Subcutaneous abdominal adipose tissue (tissue), 5 donors: ENCODE measurements around the gene MYT1.

ENCODE experiments used
- H3K27ac ChIP-seq: one replicate; pipeline ENCODE4 v1.7.0; 2013; ENCODE audit warnings: low read depth, mild to moderate bottlenecking, inconsistent platforms, low read length, moderate library complexity
- H3K27me3 ChIP-seq, 5 donors: one replicate each; pipeline ENCODE4 v1.7.0; 2013; ENCODE audit warnings: low read length in 5 of 5, inconsistent platforms in 1 of 5; ENCODE audit not compliant: control insufficient read depth in 5 of 5, insufficient read depth in 4 of 5
- H3K36me3 ChIP-seq, 5 donors: one replicate each; pipeline ENCODE4 v1.7.0; 2013; ENCODE audit warnings: low read length in 5 of 5; ENCODE audit not compliant: control insufficient read depth in 5 of 5, insufficient read depth in 5 of 5
- H3K4me1 ChIP-seq, 5 donors: one replicate each; pipeline ENCODE4 v1.7.0; 2013; ENCODE audit warnings: low read length in 5 of 5, mild to moderate bottlenecking in 3 of 5, moderate library complexity in 1 of 5; ENCODE audit not compliant: control insufficient read depth in 5 of 5, insufficient read depth in 5 of 5
- H3K4me3 ChIP-seq, 5 donors: one replicate each; pipeline ENCODE4 v1.7.0; 2013; ENCODE audit warnings: low read length in 5 of 5, low read depth in 1 of 5
- H3K9ac ChIP-seq, 5 donors: one replicate each; pipeline ENCODE4 v1.7.0; 2013; ENCODE audit warnings: low read length in 5 of 5, mild to moderate bottlenecking in 4 of 5, moderate library complexity in 3 of 5
- H3K9me3 ChIP-seq, 5 donors: one replicate each; pipeline ENCODE4 v1.7.0; 2013; ENCODE audit warnings: low read length in 5 of 5; ENCODE audit not compliant: control insufficient read depth in 5 of 5
- donor health status: healthy.
- donor health status: healthy.
- donor health status: healthy.
- donor health status: healthy.
- donor health status: healthy.

The MYT1 gene

GRCh38 chr20:64253443-64253842 lies 89.2 kb downstream of the MYT1 start:
- no peaks in the 10 kb centered on the region for H3K36me3 ChIP-seq
- H3K9ac ChIP-seq: no peak overlapping the region
- H3K4me1 ChIP-seq: peaks cover 8 to 32% (median 29%) of the 10 kb centered on the region in 5 donors
- H3K27ac ChIP-seq: no peak overlapping the region
- peaks cover 0 to 4% (median 0%) of the 10 kb centered on the region in 5 donors for H3K27me3 ChIP-seq
- no peak overlapping the region for H3K4me3 ChIP-seq
- H3K9me3 ChIP-seq: no peaks in the 10 kb centered on the region

- no peak overlapping the region for H3K27ac ChIP-seq
- H3K9ac ChIP-seq: no peak overlapping the region
- H3K9me3 ChIP-seq: no peaks in the 10 kb centered on the region
- H3K27me3 ChIP-seq: peaks cover 0 to 4% (median 0%) of the 10 kb centered on the region in 5 donors
- H3K4me3 ChIP-seq: no peak overlapping the region
- H3K4me1 ChIP-seq: peaks cover 8 to 33% (median 32%) of the 10 kb centered on the region in 5 donors
- no peaks in the 10 kb centered on the region for H3K36me3 ChIP-seq
Measured at GRCh38 chr20:64254156-64254555, 89.9 kb downstream of the MYT1 start.

- H3K9ac ChIP-seq: peak overlapping the region in 4 of 5 donors; percentile 71 to 84 (median 76)
- peaks cover 8 to 34% (median 32%) of the 10 kb centered on the region in 5 donors for H3K4me1 ChIP-seq
- peaks cover 0 to 4% (median 0%) of the 10 kb centered on the region in 5 donors for H3K27me3 ChIP-seq
- no peaks in the 10 kb centered on the region for H3K36me3 ChIP-seq
- H3K9me3 ChIP-seq: no peaks in the 10 kb centered on the region
- peak overlapping the region; percentile 72 for H3K27ac ChIP-seq
- H3K4me3 ChIP-seq: peak overlapping the region; percentile 48 to 83 (median 76)
Measured at GRCh38 chr20:64254571-64255360, 90.5 kb downstream of the MYT1 start.

GRCh38 chr20:64255361-64256281 lies 91.4 kb downstream of the MYT1 start, which contains the start of gene PCMTD2:
Gene PCMTD2, plus strand, starts transcription at chr20:64255748. Its CDS starts 4,218 bp downstream, at chr20:64259966.
- H3K4me3 ChIP-seq: peak within 1 kb of the TSS; percentile 76 to 86 (median 83)
- H3K27ac ChIP-seq: peak within 1 kb of the TSS; percentile 72
- peak within 1 kb of the TSS; percentile 81 to 89 (median 86) for H3K9ac ChIP-seq
- peaks cover 0 to 4% (median 0%) of the 10 kb centered on the region in 5 donors for H3K27me3 ChIP-seq
- no peaks in the 10 kb centered on the region for H3K9me3 ChIP-seq
- peaks cover 0 to 4% (median 0%) of the 10 kb centered on the region in 5 donors for H3K36me3 ChIP-seq
- H3K4me1 ChIP-seq: peaks cover 8 to 42% (median 36%) of the 10 kb centered on the region in 5 donors

GRCh38 chr20:64256282-64256935 lies 92.2 kb downstream of the MYT1 start:
- H3K36me3 ChIP-seq: peaks cover 0 to 4% (median 0%) of the 10 kb centered on the region in 5 donors
- H3K27me3 ChIP-seq: peaks cover 0 to 4% (median 0%) of the 10 kb centered on the region in 5 donors
- peaks cover 8 to 50% (median 44%) of the 10 kb centered on the region in 5 donors for H3K4me1 ChIP-seq
- H3K9ac ChIP-seq: peak overlapping the region; percentile 81 to 89 (median 86)
- peak overlapping the region; percentile 67 to 86 (median 83) for H3K4me3 ChIP-seq
- H3K9me3 ChIP-seq: no peaks in the 10 kb centered on the region
- peak overlapping the region; percentile 57 for H3K27ac ChIP-seq

GRCh38 chr20:64257107-64257757 lies 93.0 kb downstream of the MYT1 start:
- peak overlapping the region in 4 of 5 donors; percentile 81 to 89 (median 84) for H3K9ac ChIP-seq
- no peaks in the 10 kb centered on the region for H3K9me3 ChIP-seq
- peak overlapping the region in 4 of 5 donors; percentile 77 to 86 (median 84) for H3K4me3 ChIP-seq
- H3K36me3 ChIP-seq: peaks cover 0 to 4% (median 0%) of the 10 kb centered on the region in 5 donors
- peaks cover 8 to 58% (median 50%) of the 10 kb centered on the region in 5 donors for H3K4me1 ChIP-seq
- no peak overlapping the region for H3K27ac ChIP-seq
- H3K27me3 ChIP-seq: peaks cover 0 to 4% (median 0%) of the 10 kb centered on the region in 5 donors

- peaks cover 0 to 13% (median 0%) of the 10 kb centered on the region in 5 donors for H3K36me3 ChIP-seq
- H3K27me3 ChIP-seq: no peaks in the 10 kb centered on the region
- H3K4me3 ChIP-seq: no peak overlapping the region
- H3K9ac ChIP-seq: peak overlapping the region in 1 of 5 donors; percentile 22
- H3K27ac ChIP-seq: no peak overlapping the region
- H3K4me1 ChIP-seq: peaks cover 9 to 64% (median 51%) of the 10 kb centered on the region in 5 donors
- H3K9me3 ChIP-seq: no peaks in the 10 kb centered on the region
Measured at GRCh38 chr20:64258071-64258823, 94.0 kb downstream of the MYT1 start.

GRCh38 chr20:64260239-64260638 lies 96.0 kb downstream of the MYT1 start:
- H3K4me1 ChIP-seq: peaks cover 9 to 63% (median 50%) of the 10 kb centered on the region in 5 donors
- peaks cover 0 to 17% (median 2%) of the 10 kb centered on the region in 5 donors for H3K36me3 ChIP-seq
- no peaks in the 10 kb centered on the region for H3K27me3 ChIP-seq
- no peak overlapping the region for H3K4me3 ChIP-seq
- peak overlapping the region; percentile 9 for H3K27ac ChIP-seq
- no peaks in the 10 kb centered on the region for H3K9me3 ChIP-seq
- H3K9ac ChIP-seq: peak overlapping the region in 1 of 5 donors; percentile 44
